ENCODE data around the gene KRT14. TPM values are rescaled to one million over a fixed set of nuclear protein-coding genes. Genes with fewer than 3 reads are reported as not detected.

The KRT14 gene
- total and polyA plus RNA-seq, 2 of the 4 experiments (the other 2 are of a cell fraction), result not detected

- H2BK20ac ChIP-seq (ENCODE audit: low read depth, low read length), result no peak overlapping the region
- in situ Hi-C loops (cut with MboI; ENCODE audit: low sequenced_read_pairs), result no loop called here
- no peak overlapping the region for H3K9ac ChIP-seq (ENCODE audit: low read depth, low read length)
- H3K27me3 ChIP-seq (ENCODE audit: control insufficient read depth, insufficient read depth, low read length), result peaks cover 61% of the 10 kb centered on the region
- no peaks in the 10 kb centered on the region for H3K79me1 ChIP-seq (ENCODE audit: low read depth in 1 of 2, low read length in 2 of 2)
- H3K18ac ChIP-seq (ENCODE audit: low read depth, low read length), result no peak overlapping the region
- no peak overlapping the region for H2BK120ac ChIP-seq (ENCODE audit: low read depth, low read length)
- no peak overlapping the region for H4K5ac ChIP-seq (ENCODE audit: low read depth, low read length)
- no peak overlapping the region for H2AK5ac ChIP-seq (ENCODE audit: low read depth, low read length)
- H3K36me3 ChIP-seq (ENCODE audit: control insufficient read depth, insufficient read depth, low read length), result no peaks in the 10 kb centered on the region
- H2AK9ac ChIP-seq (replicated peaks; ENCODE audit: low read depth, low read length, poor library complexity), result no peak overlapping the region
- no peak overlapping the region for H4K8ac ChIP-seq (ENCODE audit: low read depth in 2 of 2, low read length in 2 of 2)
- TF ChIP-seq ELK1 (IDR thresholded peaks at IDR 0.05; ENCODE audit: borderline replicate concordance, low read depth, low read length) (no peak), RFX5 (IDR thresholded peaks at IDR 0.05; ENCODE audit: low read depth, low read length) (no peak), FOS (IDR thresholded peaks at IDR 0.05; ENCODE audit: low read depth, low read length) (no peak), MAZ (IDR thresholded peaks at IDR 0.05; ENCODE audit: borderline replicate concordance, low read depth, low read length) (no peak), SMC3 (IDR thresholded peaks at IDR 0.05; ENCODE audit: low read depth, low read length) (no peak), RAD21 (IDR thresholded peaks at IDR 0.05; ENCODE audit: low read length) (no peak), CHD1 (IDR thresholded peaks at IDR 0.05; ENCODE audit: low read depth, low read length) (no peak), CEBPB (IDR thresholded peaks at IDR 0.05; ENCODE audit: low read depth, low read length) (no peak), MXI1 (IDR thresholded peaks at IDR 0.05; ENCODE audit: borderline replicate concordance, low read depth, low read length) (no peak), BHLHE40 (IDR thresholded peaks at IDR 0.05; ENCODE audit: low read depth, low read length) (no peak)
- TF ChIP-seq, protein P1, sequence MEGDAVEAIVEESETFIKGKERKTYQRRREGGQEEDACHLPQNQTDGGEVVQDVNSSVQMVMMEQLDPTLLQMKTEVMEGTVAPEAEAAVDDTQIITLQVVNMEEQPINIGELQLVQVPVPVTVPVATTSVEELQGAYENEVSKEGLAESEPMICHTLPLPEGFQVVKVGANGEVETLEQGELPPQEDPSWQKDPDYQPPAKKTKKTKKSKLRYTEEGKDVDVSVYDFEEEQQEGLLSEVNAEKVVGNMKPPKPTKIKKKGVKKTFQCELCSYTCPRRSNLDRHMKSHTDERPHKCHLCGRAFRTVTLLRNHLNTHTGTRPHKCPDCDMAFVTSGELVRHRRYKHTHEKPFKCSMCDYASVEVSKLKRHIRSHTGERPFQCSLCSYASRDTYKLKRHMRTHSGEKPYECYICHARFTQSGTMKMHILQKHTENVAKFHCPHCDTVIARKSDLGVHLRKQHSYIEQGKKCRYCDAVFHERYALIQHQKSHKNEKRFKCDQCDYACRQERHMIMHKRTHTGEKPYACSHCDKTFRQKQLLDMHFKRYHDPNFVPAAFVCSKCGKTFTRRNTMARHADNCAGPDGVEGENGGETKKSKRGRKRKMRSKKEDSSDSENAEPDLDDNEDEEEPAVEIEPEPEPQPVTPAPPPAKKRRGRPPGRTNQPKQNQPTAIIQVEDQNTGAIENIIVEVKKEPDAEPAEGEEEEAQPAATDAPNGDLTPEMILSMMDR (conservative IDR thresholded peaks at IDR 0.05; ENCODE audit: low read depth, low read length), result no peak
- ATAC-seq (ENCODE audit: low read depth), result no peak
- CTCF ChIA-PET, result no interaction called here
- no peaks in the 10 kb centered on the region for H4K20me1 ChIP-seq (ENCODE audit: insufficient read depth, low read length)
- no peak overlapping the region for H3K4me2 ChIP-seq (ENCODE audit: low read depth, low read length)
- H2AFZ ChIP-seq (replicated peaks; ENCODE audit: low read length, poor library complexity), result no peak overlapping the region
- intact Hi-C loops (cut with micrococcal nuclease), result no loop called here
- 58% methylated on average over 3 of the region's 6 CpGs; no CpG with 5 or more reads in 1 of the 2 experiments for WGBS, 2 experiments (ENCODE audit: extremely low coverage in 2 of 2, insufficient read length in 1 of 2)
- no peak overlapping the region for H3K4me3 ChIP-seq (ENCODE audit: insufficient read depth, low read depth, low read length)
- H3K27ac ChIP-seq (ENCODE audit: insufficient read depth, low read length), result no peak overlapping the region
- no peak overlapping the region for H2BK15ac ChIP-seq (ENCODE audit: low read depth, low read length)
- BruUV-seq (replicated peaks), result no TSS peak
- H3K4ac ChIP-seq (ENCODE audit: low read depth, low read length), result no peak overlapping the region
- no peaks in the 10 kb centered on the region; the same call in 1 of the 2 replicates for H3K9me1 ChIP-seq (ENCODE audit: insufficient read depth, low read length)
- POLR2A ChIA-PET (ENCODE audit: unreplicated experiment), result no interaction called here
- no peak overlapping the region for H3K23ac ChIP-seq (ENCODE audit: low read depth, low read length)
- no peak overlapping the region for H2BK5ac ChIP-seq (ENCODE audit: low read depth, low read length, poor library complexity, severe bottlenecking)
- dilution Hi-C loops (cut with HindIII; ENCODE audit: low sequenced_read_pairs, unreplicated experiment), result no loop called here
- H3K56ac ChIP-seq (ENCODE audit: extremely low read depth, insufficient read depth, low read length), result no peak overlapping the region
- H3K14ac ChIP-seq (replicated peaks; ENCODE audit: low read depth, low read length), result no peak overlapping the region
- no peak overlapping the region for H4K91ac ChIP-seq (ENCODE audit: insufficient read depth, low read depth, low read length)
- DNase-seq, result no peak
- no peaks in the 10 kb centered on the region for H3K4me1 ChIP-seq (ENCODE audit: control insufficient read depth, insufficient read depth, low read length)
- H3K9me3 ChIP-seq (ENCODE audit: control insufficient read depth, insufficient read depth, low read length), result 0 out of 2 replicates have a peak, but pooled peaks cover 1% of the 10 kb centered on the region
Measured at GRCh38 chr17:41561554-41561953, 25.1 kb downstream of the KRT14 start.

All from IMR-90 (cell line).